H1 (cell line): ENCODE measurements around the gene TANC1. TPM values are rescaled to one million over a fixed set of nuclear protein-coding genes. Genes with fewer than 3 reads are reported as not detected.

Source experiments
- CTCF ChIA-PET: fragments of 300-600 bp; sonication (Branson Sonifier 250); formaldehyde crosslinking; loops from one replicate; lab custom pipeline; 2021; ENCODE audit not compliant: partially characterized antibody; lab: Charles Lee
- POLR2A ChIA-PET: fragments of 300-600 bp; sonication (Branson Sonifier 250); formaldehyde crosslinking; loops from one replicate; lab custom pipeline; 2021; ENCODE audit warnings: inconsistent platforms; ENCODE audit not compliant: partially characterized antibody; lab: Charles Lee
- DNase-seq, 2 experiments: peaks; one replicate each; pipeline versions ENCODE4 v3.0.0 to v3.0.0-alpha.2; 2010 to 2022; ENCODE audit warnings: low spot score in 2 of 2, low read depth in 1 of 2, mixed read lengths in 1 of 2
- FAIRE-seq: peaks from 2 replicates; lab custom pipeline; 2011; peaks lifted over from hg19 to GRCh38; lab: Jason Lieb, UNC
- H2AFZ ChIP-seq: 2 replicates; pipeline ENCODE4 v1.8.1; 2012; ENCODE audit warnings: low read length, inconsistent platforms
- H2AK5ac ChIP-seq: 2 replicates; pipeline ENCODE4 v1.6.1; 2013; ENCODE audit warnings: low read depth, low read length
- H2BK120ac ChIP-seq: replicated peaks from 2 replicates; pipeline ENCODE3; 2013; ENCODE audit warnings: low read depth, low read length, inconsistent platforms
- H2BK12ac ChIP-seq: 2 replicates; pipeline ENCODE4 v1.6.1; 2013; ENCODE audit warnings: low read depth, low read length
- H2BK15ac ChIP-seq: 2 replicates; pipeline ENCODE4 v1.6.1; 2013; ENCODE audit warnings: low read length
- H2BK20ac ChIP-seq: 2 replicates; pipeline ENCODE4 v1.6.1; 2013; ENCODE audit warnings: low read length
- H2BK5ac ChIP-seq: 2 replicates; pipeline ENCODE4 v1.6.1; 2013; ENCODE audit warnings: low read depth, low read length
- H3K14ac ChIP-seq: 2 replicates; pipeline ENCODE4 v1.6.1; 2013; ENCODE audit warnings: inconsistent platforms; ENCODE audit not compliant: insufficient read length
- H3K18ac ChIP-seq: 2 replicates; pipeline ENCODE4 v1.6.1; 2013; ENCODE audit warnings: low read length; ENCODE audit errors: extremely low read depth
- H3K23ac ChIP-seq: 2 replicates; pipeline ENCODE4 v1.6.1; 2013; ENCODE audit warnings: inconsistent platforms; ENCODE audit not compliant: insufficient read length
- H3K23me2 ChIP-seq: 2 replicates; pipeline ENCODE4 v1.6.1; 2013; ENCODE audit warnings: low read depth, low read length
- H3K27ac ChIP-seq: 2 replicates; pipeline ENCODE4 v1.6.1; 2011; ENCODE audit warnings: low read depth, low read length, inconsistent platforms
- H3K27me3 ChIP-seq, 4 experiments: replicated peaks in 1 of 4; 1 replicate in 1 of 4; 2 replicates in 3 of 4; pipeline versions ENCODE4 v1.6.1 to v1.8.1; 2011 to 2013; ENCODE audit warnings: low read length in 3 of 4, mild to moderate bottlenecking in 3 of 4, inconsistent platforms in 2 of 4, mixed read lengths in 2 of 4, moderate library complexity in 1 of 4; ENCODE audit not compliant: control insufficient read depth in 3 of 4, insufficient read depth in 3 of 4; ENCODE audit errors: extremely low read depth in 1 of 4
- H3K36me3 ChIP-seq, 4 experiments: 2 replicates each; pipeline versions ENCODE4 v1.6.1 to v1.8.1; 2011 to 2013; ENCODE audit warnings: mild to moderate bottlenecking in 4 of 4, low read length in 3 of 4, moderate library complexity in 2 of 4, control low read depth in 1 of 4, inconsistent platforms in 1 of 4; ENCODE audit not compliant: insufficient read depth in 4 of 4, control insufficient read depth in 2 of 4
- H3K4ac ChIP-seq: replicated peaks from 2 replicates; pipeline ENCODE3; 2013; ENCODE audit warnings: low read length, low read depth, mixed read lengths, inconsistent platforms; ENCODE audit not compliant: insufficient read length
- H3K4me1 ChIP-seq, 4 experiments: replicated peaks in 1 of 4; 1 replicate in 1 of 4; 2 replicates in 3 of 4; pipeline versions ENCODE4 v1.6.1 to v1.8.1; 2011 to 2013; ENCODE audit warnings: low read length in 3 of 4, inconsistent platforms in 2 of 4, mixed read lengths in 1 of 4; ENCODE audit not compliant: insufficient read depth in 4 of 4, control insufficient read depth in 3 of 4
- H3K4me2 ChIP-seq, 2 experiments: 2 replicates each; pipeline versions ENCODE4 v1.6.1 to v1.8.1; 2011 to 2013; ENCODE audit warnings: low read depth in 2 of 2, low read length in 2 of 2, control low read depth in 1 of 2, inconsistent platforms in 1 of 2, mild to moderate bottlenecking in 1 of 2; ENCODE audit not compliant: insufficient read depth in 1 of 2
- H3K4me3 ChIP-seq, 4 experiments: fragments of 200-600, 300-600 bp in 1 of 4; sonication (generic), shearing (Covaris generic), sonication (Bioruptor Twin) in 1 of 4; 2 replicates each; pipeline versions ENCODE4 v1.5.1 to v1.8.1; 2011 to 2016; ENCODE audit warnings: low read length in 4 of 4, low read depth in 3 of 4, control low read depth in 2 of 4, inconsistent platforms in 2 of 4, mild to moderate bottlenecking in 2 of 4, mixed read lengths in 1 of 4, moderate library complexity in 1 of 4; ENCODE audit not compliant: insufficient read depth in 2 of 4; ENCODE audit errors: extremely low read depth in 1 of 4
- H3K56ac ChIP-seq: replicated peaks from 2 replicates; pipeline ENCODE3; 2013; ENCODE audit warnings: low read depth, mild to moderate bottlenecking, mixed read lengths, low read length, inconsistent platforms; ENCODE audit not compliant: insufficient read length
- H3K79me1 ChIP-seq: 2 replicates; pipeline ENCODE4 v1.6.1; 2013; ENCODE audit warnings: low read depth, low read length, control low read depth
- H3K79me2 ChIP-seq, 2 experiments: 2 replicates each; pipeline versions ENCODE4 v1.6.1 to v1.8.1; 2012 to 2013; ENCODE audit warnings: low read length in 2 of 2, mild to moderate bottlenecking in 2 of 2, inconsistent platforms in 1 of 2; ENCODE audit not compliant: insufficient read depth in 2 of 2, control insufficient read depth in 1 of 2
- H3K9ac ChIP-seq, 4 experiments: replicated peaks in 1 of 4; 1 replicate in 1 of 4; 2 replicates in 3 of 4; pipeline versions ENCODE4 v1.6.1 to v1.8.1; 2011 to 2013; ENCODE audit warnings: low read depth in 3 of 4, low read length in 3 of 4, control low read depth in 2 of 4, mild to moderate bottlenecking in 2 of 4, moderate library complexity in 2 of 4, inconsistent platforms in 1 of 4; ENCODE audit errors: extremely low read depth in 1 of 4
- H3K9me3 ChIP-seq, 2 experiments: 2 replicates each; pipeline versions ENCODE4 v1.6.1 to v1.8.1; 2012 to 2013; ENCODE audit warnings: mild to moderate bottlenecking in 2 of 2, moderate library complexity in 2 of 2, control low read depth in 1 of 2, inconsistent platforms in 1 of 2, low read depth in 1 of 2, low read length in 1 of 2, mixed read lengths in 1 of 2; ENCODE audit not compliant: insufficient read depth in 2 of 2
- H4K20me1 ChIP-seq, 2 experiments: replicated peaks in 1 of 2; 2 replicates each; pipeline versions ENCODE3 to v1.8.1; 2011 to 2013; ENCODE audit warnings: inconsistent platforms in 2 of 2, low read length in 2 of 2, mild to moderate bottlenecking in 1 of 2; ENCODE audit not compliant: insufficient read depth in 2 of 2, control insufficient read depth in 1 of 2
- H4K5ac ChIP-seq: 2 replicates; pipeline ENCODE4 v1.6.1; 2013; ENCODE audit warnings: low read length, low read depth, mixed read lengths, inconsistent platforms; ENCODE audit not compliant: insufficient read length
- H4K8ac ChIP-seq: 2 replicates; pipeline ENCODE4 v1.8.0; 2013; ENCODE audit warnings: mild to moderate bottlenecking, moderate library complexity, low read length, inconsistent platforms; ENCODE audit not compliant: insufficient read depth; ENCODE audit errors: extremely low read depth
- H4K91ac ChIP-seq: replicated peaks from 2 replicates; pipeline ENCODE3; 2013; ENCODE audit warnings: low read length, mixed read lengths, inconsistent platforms; ENCODE audit not compliant: insufficient read length
- CEBPB ChIP-seq: IDR thresholded peaks from 2 replicates; pipeline ENCODE4 v1.6.1; 2012; ENCODE audit warnings: low read depth, low read length
- SIN3A ChIP-seq, 2 experiments: IDR thresholded peaks in 1 of 2; conservative IDR thresholded peaks in 1 of 2; 2 replicates each; pipeline ENCODE4 v1.6.1; 2011 to 2012; ENCODE audit warnings: low read length in 2 of 2, improper control_type of control experiment in 1 of 2, low read depth in 1 of 2, mild to moderate bottlenecking in 1 of 2
- WGBS, 2 experiments: shearing (Covaris generic) in 1 of 2; methylation state at CpG; one replicate each; pipeline versions ENCODE4 v1.1.6 to v1.1.7; 2013 to 2015; ENCODE audit warnings: low lambda C conversion rate in 2 of 2, mixed read lengths in 2 of 2, inconsistent platforms in 1 of 2, low coverage in 1 of 2, missing lambda C conversion rate in 1 of 2; ENCODE audit not compliant: insufficient replicate concordance in 2 of 2, insufficient coverage in 1 of 2, insufficient read length in 1 of 2; ENCODE audit errors: extremely low coverage in 1 of 2, missing lambda C conversion rate in 1 of 2; 5-methylcytosine and 5-hydroxymethylcytosine counted together
- polyA plus RNA-seq, 7 experiments: library from polyadenylated mRNA; depleted of rRNA in 3 of 7; stranded (reverse) in 5 of 7; unstranded in 2 of 7; fragments of >200 nt in 5 of 7; fragments of 200-250 nt in 2 of 7; gene quantifications; 1 replicate in 5 of 7; 2 replicates in 1 of 7; 4 replicates in 1 of 7; pipeline versions ENCODE4 v1.2.1 to v1.2.3, GENCODE V29; 2011 to 2013; ENCODE audit warnings: missing spikeins in 2 of 7, mixed read lengths in 2 of 7
- total RNA-seq: library from RNA; stranded (reverse); fragmentation: NEBNext Ultra II Directional; extraction: Animal tissue kit (Norgen Biotek cat#: 25700); gene quantifications from 2 replicates; pipeline ENCODE4 v1.2.1, GENCODE V29; 2021

Gene TANC1
- total and polyA plus RNA-seq, 2 of the 8 experiments (the other 6 are each of a cell fraction or from before 2014, with no cell fraction given) = 4.1 to 7.6 TPM

DNA sequence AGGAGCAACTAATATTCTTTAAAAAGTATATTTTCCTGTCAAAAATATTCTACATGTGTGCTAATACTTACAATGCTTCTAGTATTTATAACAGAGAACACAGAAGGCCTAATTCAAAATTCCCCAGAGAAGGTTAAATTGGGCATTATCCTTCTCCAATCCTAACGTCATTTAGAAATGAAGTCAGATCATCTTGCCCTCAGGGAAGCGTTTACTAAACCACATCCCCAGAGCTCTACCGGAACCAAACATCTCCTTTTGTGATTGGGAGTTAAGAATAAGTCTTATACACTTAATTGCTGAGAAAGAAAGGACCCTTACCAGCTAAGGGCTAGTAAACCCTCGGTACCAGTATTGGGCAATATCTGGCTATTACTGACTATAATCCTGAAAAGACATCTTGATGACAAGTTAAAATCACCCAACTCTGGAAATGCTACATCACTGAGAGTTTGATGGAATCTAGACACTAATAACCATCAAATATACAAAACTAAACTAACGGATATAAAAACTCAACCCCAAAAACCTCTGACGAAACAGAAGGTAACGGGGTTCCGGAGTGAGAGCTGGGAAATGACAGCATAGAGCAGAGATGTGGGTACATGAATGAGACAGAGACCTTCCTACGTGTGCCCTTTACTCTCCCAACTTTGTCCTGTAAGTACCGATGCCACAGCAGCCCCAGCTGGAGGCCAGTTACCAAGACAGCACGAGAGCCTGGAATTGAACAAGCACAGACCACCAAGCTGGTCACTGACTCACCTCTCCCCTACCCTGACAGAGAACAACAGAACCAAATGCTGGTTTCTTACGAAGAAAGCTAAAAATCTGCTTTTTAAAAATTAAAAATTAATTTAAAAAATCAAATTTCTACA lies 283.1 kb downstream of the TANC1 start:
- H4K91ac ChIP-seq = no peak overlapping the region
- no peak for DNase-seq
- H3K79me1 ChIP-seq = no peaks in the 10 kb centered on the region
- no peak overlapping the region for H2BK120ac ChIP-seq
- H3K4me2 ChIP-seq = no peak overlapping the region
- no peak overlapping the region for H3K14ac ChIP-seq
- H3K27ac ChIP-seq = no peak overlapping the region
- TF ChIP-seq SIN3A (conservative IDR thresholded peaks at IDR 0.05 in 1 of 2, IDR thresholded peaks at IDR 0.05 in 1 of 2; ENCODE audit: low read depth in 1 of 2, low read length in 2 of 2) (no peak), CEBPB (0 out of 2 replicates have a peak, but pooled peaks have one; percentile 1)
- ChIA-PET CTCF (interaction anchor here (0.5 kb wide), 1 partner anchor 181 kb away, joined by 3 read pairs; no protein-coding TSS in a partner anchor), POLR2A (interaction anchor here (1.7 kb wide), 1 partner anchor 35 kb away, joined by 5 read pairs; the partner anchor contains the start of gene WDSUB1)
- no peak overlapping the region for H2AFZ ChIP-seq
- H3K9me3 ChIP-seq = no peaks in the 10 kb centered on the region
- no peak overlapping the region for H2BK20ac ChIP-seq
- 0 out of 8 replicates have a peak, but pooled peaks cover 0 to 4% (median 0%) of the 10 kb centered on the region in 4 experiments for H3K36me3 ChIP-seq
- no peak for FAIRE-seq
- no peak overlapping the region for H3K9ac ChIP-seq
- no peak overlapping the region for H2AK5ac ChIP-seq
- no peak overlapping the region; the same call in 1 of the 2 replicates for H4K8ac ChIP-seq
- no peak overlapping the region for H3K18ac ChIP-seq
- no peaks in the 10 kb centered on the region for H3K4me1 ChIP-seq
- H4K20me1 ChIP-seq = peaks cover 1% of the 10 kb centered on the region in 2 experiments
- no peak overlapping the region for H3K56ac ChIP-seq
- no peak overlapping the region for H3K23ac ChIP-seq
- no peak overlapping the region for H4K5ac ChIP-seq
- no peak overlapping the region for H2BK12ac ChIP-seq
- H3K4ac ChIP-seq = no peak overlapping the region
- no peak overlapping the region for H2BK15ac ChIP-seq
- H3K27me3 ChIP-seq = peaks cover 0 to 1% (median 0%) of the 10 kb centered on the region in 4 experiments; a peak in 1 of 7 replicates
- H3K4me3 ChIP-seq = no peak overlapping the region
- no peaks in the 10 kb centered on the region for H3K79me2 ChIP-seq
- H3K23me2 ChIP-seq = no peaks in the 10 kb centered on the region
- 91% methylated on average over 12 of the region's 12 CpGs; no CpG with 5 or more reads in 1 of the 2 experiments for WGBS, 2 experiments
- H2BK5ac ChIP-seq = no peak overlapping the region
